IPS DF 4.7 (cell line): ENCODE data around the gene PTPRM.

ENCODE experiments used
- DNase-seq: peaks from one replicate; pipeline ENCODE4 v3.0.0-alpha.2; 2013; ENCODE audit warnings: low spot score; ENCODE audit errors: extremely low read depth

Gene PTPRM

GRCh38 chr18:8303151-8303755, 736.1 kb downstream of the PTPRM start:
- no peak for DNase-seq

- DNase-seq, result no peak
Measured at GRCh38 chr18:8307960-8308359, 740.8 kb downstream of the PTPRM start.

GRCh38 chr18:8313043-8313442, 745.9 kb downstream of the PTPRM start:
- no peak for DNase-seq

- no peak for DNase-seq
Measured at GRCh38 chr18:8314124-8314523, 747.0 kb downstream of the PTPRM start.

- no peak for DNase-seq
Measured at GRCh38 chr18:8319798-8320489, 752.8 kb downstream of the PTPRM start.

GRCh38 chr18:8322486-8322885, 755.4 kb downstream of the PTPRM start:
- DNase-seq, result no peak

- DNase-seq, result no peak
Measured at GRCh38 chr18:8324343-8325065, 757.4 kb downstream of the PTPRM start.

GRCh38 chr18:8326763-8327394, 759.8 kb downstream of the PTPRM start:
- no peak for DNase-seq

GRCh38 chr18:8328126-8328525, 761.0 kb downstream of the PTPRM start:
- DNase-seq, result no peak

- no peak for DNase-seq
Measured at GRCh38 chr18:8329186-8329771, 762.2 kb downstream of the PTPRM start.

- no peak for DNase-seq
Measured at GRCh38 chr18:8330575-8330974, 763.5 kb downstream of the PTPRM start.

GRCh38 chr18:8332286-8332685, 765.2 kb downstream of the PTPRM start:
- no peak for DNase-seq

GRCh38 chr18:8333961-8334360, 766.8 kb downstream of the PTPRM start:
- DNase-seq, result no peak

- no peak for DNase-seq
Measured at GRCh38 chr18:8337211-8337610, 770.1 kb downstream of the PTPRM start.

GRCh38 chr18:8339210-8339609, 772.1 kb downstream of the PTPRM start:
- DNase-seq, result no peak

- DNase-seq, result no peak
Measured at GRCh38 chr18:8339952-8340351, 772.8 kb downstream of the PTPRM start.

GRCh38 chr18:8341481-8342230, 774.5 kb downstream of the PTPRM start:
- no peak for DNase-seq

- no peak for DNase-seq
Measured at GRCh38 chr18:8348051-8348720, 781.1 kb downstream of the PTPRM start.

- DNase-seq, result no peak
Measured at GRCh38 chr18:8349608-8350323, 782.6 kb downstream of the PTPRM start.

GRCh38 chr18:8350628-8351027, 783.5 kb downstream of the PTPRM start:
- no peak for DNase-seq
